ENCODE data around the gene MRPL10. TPM values are rescaled to one million over a fixed set of nuclear protein-coding genes. Genes with fewer than 3 reads are reported as not detected.

The MRPL10 gene
- polyA plus RNA-seq, 4 donors: 47.0 to 54.1 (median 50.7) TPM

GRCh38 chr17:47873200-47874090 lies 42.1 kb upstream of the MRPL10 start:
- no peak overlapping the region for H3K27ac ChIP-seq (ENCODE audit: low read depth in 1 of 3, low read length in 2 of 3)
- H3K4me1 ChIP-seq (ENCODE audit: control insufficient read depth in 3 of 3, insufficient read depth in 2 of 3, low read depth in 1 of 3, low read length in 2 of 3): peaks cover 0 to 27% (median 0%) of the 10 kb centered on the region in 3 donors
- FAIRE-seq: no peak
- peaks cover 3 to 28% (median 3%) of the 10 kb centered on the region in 3 donors for H3K27me3 ChIP-seq (ENCODE audit: control insufficient read depth in 3 of 3, insufficient read depth in 3 of 3, low read length in 3 of 3)
- 65 to 77% (median 72%) methylated on average over 4 of the region's 4 CpGs for WGBS, 3 donors
- H3K9me3 ChIP-seq (ENCODE audit: control insufficient read depth in 2 of 2, insufficient read depth in 1 of 2, low read depth in 1 of 2, low read length in 1 of 2): no peaks in the 10 kb centered on the region
- DNase-seq: no peak
- H3K4me3 ChIP-seq (ENCODE audit: low read depth in 1 of 3, low read length in 3 of 3): no peak overlapping the region
- no peaks in the 10 kb centered on the region for H3K36me3 ChIP-seq (ENCODE audit: control insufficient read depth in 3 of 3, insufficient read depth in 2 of 3, low read depth in 1 of 3, low read length in 3 of 3)

GRCh38 chr17:47872651-47873161 lies 41.4 kb upstream of the MRPL10 start:
- FAIRE-seq: no peak
- peaks cover 0 to 19% (median 0%) of the 10 kb centered on the region in 3 donors for H3K4me1 ChIP-seq (ENCODE audit: control insufficient read depth in 3 of 3, insufficient read depth in 2 of 3, low read depth in 1 of 3, low read length in 2 of 3)
- 47 to 49% (median 47%) methylated on average over 15 of the region's 15 CpGs for WGBS, 3 donors
- peaks cover 3 to 30% (median 3%) of the 10 kb centered on the region in 3 donors for H3K27me3 ChIP-seq (ENCODE audit: control insufficient read depth in 3 of 3, insufficient read depth in 3 of 3, low read length in 3 of 3)
- no peaks in the 10 kb centered on the region for H3K36me3 ChIP-seq (ENCODE audit: control insufficient read depth in 3 of 3, insufficient read depth in 2 of 3, low read depth in 1 of 3, low read length in 3 of 3)
- no peaks in the 10 kb centered on the region for H3K9me3 ChIP-seq (ENCODE audit: control insufficient read depth in 2 of 2, insufficient read depth in 1 of 2, low read depth in 1 of 2, low read length in 1 of 2)
- no peak for DNase-seq
- H3K4me3 ChIP-seq (ENCODE audit: low read depth in 1 of 3, low read length in 3 of 3): no peak overlapping the region
- H3K27ac ChIP-seq (ENCODE audit: low read depth in 1 of 3, low read length in 2 of 3): no peak overlapping the region

- FAIRE-seq: no peak
These were observed 40.8 kb upstream of the MRPL10 start for GRCh38 chr17:47872019-47872650.

GRCh38 chr17:47871048-47871447 lies 39.7 kb upstream of the MRPL10 start:
- no peak for FAIRE-seq
- Histone ChIP-seq H3K27me3 (ENCODE audit: control insufficient read depth in 3 of 3, insufficient read depth in 3 of 3, low read length in 3 of 3) (peaks cover 3 to 36% (median 3%) of the 10 kb centered on the region in 3 donors), H3K27ac (ENCODE audit: low read depth in 1 of 3, low read length in 2 of 3) (no peak overlapping the region), H3K4me3 (ENCODE audit: low read depth in 1 of 3, low read length in 3 of 3) (no peak overlapping the region), H3K9me3 (ENCODE audit: control insufficient read depth in 2 of 2, insufficient read depth in 1 of 2, low read depth in 1 of 2, low read length in 1 of 2) (no peaks in the 10 kb centered on the region), H3K4me1 (ENCODE audit: control insufficient read depth in 3 of 3, insufficient read depth in 2 of 3, low read depth in 1 of 3, low read length in 2 of 3) (peaks cover 0 to 15% (median 0%) of the 10 kb centered on the region in 3 donors), H3K36me3 (ENCODE audit: control insufficient read depth in 3 of 3, insufficient read depth in 2 of 3, low read depth in 1 of 3, low read length in 3 of 3) (no peaks in the 10 kb centered on the region)
- no peak for DNase-seq

More at GRCh38 chr17:47872019-47872650, 40.8 kb upstream of the MRPL10 start:
- no peak overlapping the region for H3K4me3 ChIP-seq (ENCODE audit: low read depth in 1 of 3, low read length in 3 of 3)
- peaks cover 3 to 31% (median 3%) of the 10 kb centered on the region in 3 donors for H3K27me3 ChIP-seq (ENCODE audit: control insufficient read depth in 3 of 3, insufficient read depth in 3 of 3, low read length in 3 of 3)
- peaks cover 0 to 15% (median 0%) of the 10 kb centered on the region in 3 donors for H3K4me1 ChIP-seq (ENCODE audit: control insufficient read depth in 3 of 3, insufficient read depth in 2 of 3, low read depth in 1 of 3, low read length in 2 of 3)
- H3K36me3 ChIP-seq (ENCODE audit: control insufficient read depth in 3 of 3, insufficient read depth in 2 of 3, low read depth in 1 of 3, low read length in 3 of 3): no peaks in the 10 kb centered on the region
- no peaks in the 10 kb centered on the region for H3K9me3 ChIP-seq (ENCODE audit: control insufficient read depth in 2 of 2, insufficient read depth in 1 of 2, low read depth in 1 of 2, low read length in 1 of 2)
- 20 to 28% (median 24%) methylated on average over 26 to 29 of the region's 29 CpGs for WGBS, 3 donors
- no peak overlapping the region for H3K27ac ChIP-seq (ENCODE audit: low read depth in 1 of 3, low read length in 2 of 3)
- DNase-seq: no peak

GRCh38 chr17:47870056-47870455 lies 38.7 kb upstream of the MRPL10 start:
- H3K9me3 ChIP-seq (ENCODE audit: control insufficient read depth in 2 of 2, insufficient read depth in 1 of 2, low read depth in 1 of 2, low read length in 1 of 2): no peaks in the 10 kb centered on the region
- no peak for FAIRE-seq
- WGBS, 3 donors: 21 to 29% (median 23%) methylated on average over 1 of the region's 1 CpG
- H3K4me1 ChIP-seq (ENCODE audit: control insufficient read depth in 3 of 3, insufficient read depth in 2 of 3, low read depth in 1 of 3, low read length in 2 of 3): peaks cover 0 to 10% (median 0%) of the 10 kb centered on the region in 3 donors
- no peak overlapping the region for H3K27ac ChIP-seq (ENCODE audit: low read depth in 1 of 3, low read length in 2 of 3)
- no peak overlapping the region for H3K4me3 ChIP-seq (ENCODE audit: low read depth in 1 of 3, low read length in 3 of 3)
- DNase-seq: no peak
- H3K27me3 ChIP-seq (ENCODE audit: control insufficient read depth in 3 of 3, insufficient read depth in 3 of 3, low read length in 3 of 3): peaks cover 3 to 37% (median 6%) of the 10 kb centered on the region in 3 donors
- H3K36me3 ChIP-seq (ENCODE audit: control insufficient read depth in 3 of 3, insufficient read depth in 2 of 3, low read depth in 1 of 3, low read length in 3 of 3): no peaks in the 10 kb centered on the region

- Histone ChIP-seq H3K27me3 (ENCODE audit: control insufficient read depth in 3 of 3, insufficient read depth in 3 of 3, low read length in 3 of 3) (peaks cover 3 to 42% (median 6%) of the 10 kb centered on the region in 3 donors), H3K9me3 (ENCODE audit: control insufficient read depth in 2 of 2, insufficient read depth in 1 of 2, low read depth in 1 of 2, low read length in 1 of 2) (no peaks in the 10 kb centered on the region), H3K27ac (ENCODE audit: low read depth in 1 of 3, low read length in 2 of 3) (no peak overlapping the region), H3K4me3 (ENCODE audit: low read depth in 1 of 3, low read length in 3 of 3) (no peak overlapping the region), H3K36me3 (ENCODE audit: control insufficient read depth in 3 of 3, insufficient read depth in 2 of 3, low read depth in 1 of 3, low read length in 3 of 3) (no peaks in the 10 kb centered on the region), H3K4me1 (ENCODE audit: control insufficient read depth in 3 of 3, insufficient read depth in 2 of 3, low read depth in 1 of 3, low read length in 2 of 3) (peaks cover 0 to 10% (median 2%) of the 10 kb centered on the region in 3 donors)
- no peak for FAIRE-seq
- 38 to 45% (median 44%) methylated on average over 2 of the region's 2 CpGs for WGBS, 3 donors
- DNase-seq: no peak
These were observed 37.8 kb upstream of the MRPL10 start for GRCh38 chr17:47869114-47869513.

- H3K27ac ChIP-seq (ENCODE audit: low read depth in 1 of 3, low read length in 2 of 3): no peak overlapping the region
- FAIRE-seq: no peak
- peaks cover 3 to 40% (median 3%) of the 10 kb centered on the region in 3 donors for H3K27me3 ChIP-seq (ENCODE audit: control insufficient read depth in 3 of 3, insufficient read depth in 3 of 3, low read length in 3 of 3)
- H3K36me3 ChIP-seq (ENCODE audit: control insufficient read depth in 3 of 3, insufficient read depth in 2 of 3, low read depth in 1 of 3, low read length in 3 of 3): no peaks in the 10 kb centered on the region
- H3K4me3 ChIP-seq (ENCODE audit: low read depth in 1 of 3, low read length in 3 of 3): no peak overlapping the region
- 84 to 88% (median 85%) methylated on average over 11 of the region's 11 CpGs for WGBS, 3 donors
- peaks cover 0 to 10% (median 2%) of the 10 kb centered on the region in 3 donors for H3K4me1 ChIP-seq (ENCODE audit: control insufficient read depth in 3 of 3, insufficient read depth in 2 of 3, low read depth in 1 of 3, low read length in 2 of 3)
- no peak for DNase-seq
- no peaks in the 10 kb centered on the region for H3K9me3 ChIP-seq (ENCODE audit: control insufficient read depth in 2 of 2, insufficient read depth in 1 of 2, low read depth in 1 of 2, low read length in 1 of 2)
These were observed 36.6 kb upstream of the MRPL10 start for GRCh38 chr17:47867813-47868533.

GRCh38 chr17:47866941-47867340 lies 35.6 kb upstream of the MRPL10 start:
- FAIRE-seq: no peak

More at GRCh38 chr17:47866941-47867340, 35.6 kb upstream of the MRPL10 start:
- Histone ChIP-seq H3K4me3 (ENCODE audit: low read depth in 1 of 3, low read length in 3 of 3) (no peak overlapping the region), H3K36me3 (ENCODE audit: control insufficient read depth in 3 of 3, insufficient read depth in 2 of 3, low read depth in 1 of 3, low read length in 3 of 3) (no peaks in the 10 kb centered on the region), H3K27me3 (ENCODE audit: control insufficient read depth in 3 of 3, insufficient read depth in 3 of 3, low read length in 3 of 3) (peaks cover 0 to 31% (median 3%) of the 10 kb centered on the region in 3 donors), H3K4me1 (ENCODE audit: control insufficient read depth in 3 of 3, insufficient read depth in 2 of 3, low read depth in 1 of 3, low read length in 2 of 3) (peaks cover 0 to 2% (median under 1%) of the 10 kb centered on the region in 3 donors), H3K27ac (ENCODE audit: low read depth in 1 of 3, low read length in 2 of 3) (no peak overlapping the region), H3K9me3 (ENCODE audit: control insufficient read depth in 2 of 2, insufficient read depth in 1 of 2, low read depth in 1 of 2, low read length in 1 of 2) (no peaks in the 10 kb centered on the region)
- WGBS, 3 donors: 66 to 80% (median 80%) methylated on average over 20 of the region's 20 CpGs
- DNase-seq: no peak

Data from small intestine (tissue), 7 donors.